GM19351 (cell line): ENCODE results near the gene C10orf90.
"Not testable (repeated sequence)": the region's sequence is repeated elsewhere in the genome, so short reads cannot be mapped to it uniquely, and the experiment has no call there.

Source experiments
- ATAC-seq: cut with Tn5 transposase; IDR thresholded peaks from one replicate; pipeline ENCODE4 v1.9.1; 2021; ENCODE audit warnings: mild to moderate bottlenecking, moderate library complexity; ENCODE audit not compliant: unreplicated experiment

C10orf90 gene

DNA sequence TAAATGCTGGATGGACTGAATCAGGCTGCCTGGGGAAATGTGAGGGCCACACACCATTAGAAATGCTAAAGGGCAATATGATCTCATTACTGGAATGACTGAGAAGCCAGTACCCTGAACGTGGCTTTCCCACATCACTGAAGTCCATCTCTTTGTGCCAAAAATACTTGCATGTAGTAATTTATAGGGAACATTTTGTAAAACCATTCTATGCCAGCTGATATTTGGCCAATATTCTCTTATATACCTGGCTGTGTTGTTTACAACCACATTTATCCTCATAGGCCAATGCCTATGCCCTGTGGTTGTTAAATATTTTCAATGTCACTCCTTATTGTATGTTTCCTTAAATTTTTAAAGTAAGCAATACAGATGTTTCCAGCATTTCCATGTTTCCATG is 111.6 kb downstream of the C10orf90 start:
- ATAC-seq: no peak

DNA sequence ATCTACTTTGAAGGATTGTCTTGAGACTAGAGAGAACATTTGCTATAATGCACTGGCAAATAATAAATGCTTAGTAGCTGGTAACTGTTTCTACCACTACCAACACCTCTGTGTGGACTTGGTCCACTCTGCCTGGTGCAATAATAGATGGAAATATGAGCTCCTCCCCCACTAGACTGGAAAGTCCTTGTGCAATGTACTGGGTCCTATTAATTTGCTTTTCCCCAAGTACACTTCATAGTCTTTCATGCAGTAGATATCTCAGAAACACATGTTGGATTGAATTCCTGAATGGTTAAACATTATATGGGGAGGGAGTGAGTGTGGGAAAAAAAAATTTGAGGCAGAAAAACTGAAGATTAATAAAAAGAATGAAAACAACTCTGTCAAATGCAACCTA is 119.3 kb downstream of the C10orf90 start:
- ATAC-seq: no peak

- not testable (repeated sequence) for ATAC-seq
Observed at GRCh38 chr10:126550586-126550985, 119.9 kb downstream of the C10orf90 start.

DNA sequence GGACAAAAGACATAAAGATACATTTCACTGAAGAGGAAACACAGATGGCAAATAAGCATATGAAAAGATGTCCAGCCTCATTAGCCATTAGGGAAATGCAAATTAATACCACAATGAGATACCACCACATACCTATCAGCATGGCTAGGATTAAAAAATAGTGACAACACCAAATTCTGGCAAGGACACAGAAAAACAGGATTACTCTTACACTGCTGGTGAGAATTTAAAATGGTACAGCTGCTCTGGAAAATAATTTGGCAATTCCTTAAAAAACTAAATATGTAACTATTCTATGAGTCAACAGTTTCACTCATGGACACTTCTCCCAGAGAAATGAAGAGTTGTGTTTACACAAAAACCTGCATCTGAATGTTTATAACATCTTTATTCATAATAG is 121.1 kb downstream of the C10orf90 start:
- ATAC-seq: no peak

- no peak for ATAC-seq
Observed at GRCh38 chr10:126544565-126544964, 125.9 kb downstream of the C10orf90 start.

DNA sequence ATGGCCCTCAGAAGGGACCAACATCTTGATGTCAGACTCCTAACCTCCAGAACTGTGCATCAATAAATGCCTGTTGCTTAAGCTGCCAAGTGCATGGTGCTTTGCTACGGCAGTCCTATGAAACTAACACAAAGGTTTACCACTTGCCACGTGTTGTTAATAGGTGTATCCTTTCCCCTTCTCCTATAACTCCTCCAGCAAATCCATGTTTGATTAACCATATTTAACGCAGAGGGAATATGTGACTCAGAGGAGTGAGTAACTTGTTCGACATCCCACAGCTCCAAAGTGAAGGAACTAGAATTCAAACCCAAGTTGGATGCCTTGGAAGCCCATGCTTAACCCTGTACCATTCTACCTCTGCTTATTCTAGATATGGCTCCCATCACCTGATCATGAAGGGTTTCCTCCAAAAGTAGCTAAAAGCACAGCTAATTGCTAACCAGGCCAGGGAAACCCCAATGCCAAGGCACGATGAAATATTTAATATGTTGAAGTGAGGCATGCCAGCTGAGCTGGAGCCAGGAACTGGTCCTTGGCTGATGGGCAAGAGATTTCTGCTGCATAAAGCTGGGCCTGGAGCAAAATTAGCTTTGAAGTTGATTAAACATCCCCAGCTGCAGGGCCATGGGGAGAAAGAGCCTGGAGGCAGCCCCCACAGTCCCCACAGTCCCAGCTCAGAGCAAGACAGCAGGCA is 131.9 kb downstream of the C10orf90 start:
- no peak for ATAC-seq

DNA sequence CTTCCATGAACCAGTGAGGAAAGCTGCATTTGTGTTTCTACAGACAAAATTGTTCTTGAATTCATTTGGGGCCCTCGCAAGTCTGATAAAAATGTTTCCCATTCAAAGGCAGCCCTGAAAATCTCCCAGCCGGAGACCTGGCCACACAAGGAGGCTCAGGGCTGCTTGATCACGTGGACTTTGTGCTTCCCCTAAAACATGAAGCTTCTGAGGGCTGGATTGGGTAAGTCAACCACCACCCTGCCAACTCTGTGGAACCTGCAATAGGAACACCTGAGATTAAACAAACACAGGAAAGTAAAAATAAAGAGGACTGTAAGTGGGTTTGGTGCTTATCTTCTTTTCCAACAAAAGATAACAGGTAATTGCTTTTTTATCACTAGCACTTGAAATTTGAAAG is 133.8 kb downstream of the C10orf90 start:
- no peak for ATAC-seq

GRCh38 chr10:126536148-126536547 is 134.3 kb downstream of the C10orf90 start:
- ATAC-seq: no peak

GRCh38 chr10:126533644-126534043 is 136.8 kb downstream of the C10orf90 start:
- no peak for ATAC-seq

DNA sequence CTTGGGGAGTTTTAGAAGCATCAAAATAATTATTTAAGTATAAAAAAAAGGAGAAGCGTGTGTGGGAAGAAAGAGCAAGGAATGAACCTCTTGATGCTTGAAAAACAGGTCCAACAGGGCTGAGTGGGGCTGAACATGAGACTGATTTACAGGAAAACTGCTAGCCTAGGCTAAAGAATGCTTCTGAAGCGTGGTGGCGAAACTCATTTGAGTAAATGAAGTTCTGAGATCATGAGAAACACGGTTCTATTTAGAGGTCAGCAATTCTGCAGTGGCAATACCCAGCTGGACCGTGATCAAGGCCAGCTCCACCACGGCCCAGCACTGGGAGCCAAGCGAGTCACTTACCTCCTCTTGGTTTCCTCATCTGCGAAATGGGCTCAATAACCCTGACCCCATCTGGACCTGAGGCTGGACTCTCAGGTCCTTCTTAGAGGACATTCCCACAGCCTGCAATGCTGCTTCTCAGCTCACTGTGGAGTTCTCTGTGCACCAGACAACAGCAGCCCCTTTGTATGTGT is 142.1 kb downstream of the C10orf90 start:
- ATAC-seq: no peak

- ATAC-seq: no peak
Observed at GRCh38 chr10:126527645-126528314, 142.7 kb downstream of the C10orf90 start.

- ATAC-seq: no peak
Observed at GRCh38 chr10:126525326-126525725, 145.2 kb downstream of the C10orf90 start.

GRCh38 chr10:126524526-126524925 is 146.0 kb downstream of the C10orf90 start:
- ATAC-seq: no peak

DNA sequence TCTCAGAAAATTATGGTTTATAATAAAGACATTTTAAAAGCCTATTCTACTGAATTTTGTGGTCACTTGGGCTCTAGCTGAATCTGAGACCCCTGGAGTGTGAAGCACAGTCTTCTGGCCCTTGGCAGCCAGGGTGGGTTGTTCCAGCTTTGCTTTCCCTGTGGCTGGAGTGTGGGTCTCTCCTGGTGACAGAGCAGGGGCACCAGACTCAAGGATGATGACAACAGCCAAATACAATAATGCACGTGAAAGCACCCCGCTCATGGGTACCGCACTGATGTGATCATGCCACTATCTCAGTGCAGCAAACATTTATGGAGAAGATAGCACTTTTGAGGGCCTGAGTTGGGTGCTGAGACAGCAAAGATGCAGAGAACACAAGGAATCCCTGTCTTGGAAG is 147.4 kb downstream of the C10orf90 start:
- ATAC-seq: no peak

DNA sequence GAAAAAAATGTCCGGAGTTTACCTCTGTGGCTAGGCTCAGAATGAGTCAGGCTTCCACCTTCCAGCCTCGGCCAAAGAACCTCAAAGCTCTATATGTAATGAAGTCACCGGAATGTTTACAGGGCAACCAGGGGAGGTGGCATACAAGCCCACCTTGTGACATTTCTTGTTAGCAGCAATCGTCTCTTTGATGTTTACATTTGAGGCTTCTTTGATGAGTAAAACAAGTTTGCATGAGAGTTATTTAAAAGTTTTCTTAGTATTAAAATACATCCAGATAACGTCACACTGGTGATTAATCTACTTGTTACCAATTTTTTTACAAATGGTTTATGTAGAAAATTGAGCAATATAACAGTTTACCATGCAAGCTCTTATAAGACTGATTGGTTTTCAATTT is 149.1 kb downstream of the C10orf90 start:
- ATAC-seq: no peak

- ATAC-seq: no peak
Observed at GRCh38 chr10:126520751-126521317, 149.7 kb downstream of the C10orf90 start.

- ATAC-seq: no peak
Observed at GRCh38 chr10:126519992-126520391, 150.5 kb downstream of the C10orf90 start.

- ATAC-seq: no peak
Observed at GRCh38 chr10:126519185-126519584, 151.3 kb downstream of the C10orf90 start.

- ATAC-seq: no peak
Observed at GRCh38 chr10:126518218-126519080, 152.0 kb downstream of the C10orf90 start.

GRCh38 chr10:126516515-126516914 is 154.0 kb downstream of the C10orf90 start:
- no peak for ATAC-seq

DNA sequence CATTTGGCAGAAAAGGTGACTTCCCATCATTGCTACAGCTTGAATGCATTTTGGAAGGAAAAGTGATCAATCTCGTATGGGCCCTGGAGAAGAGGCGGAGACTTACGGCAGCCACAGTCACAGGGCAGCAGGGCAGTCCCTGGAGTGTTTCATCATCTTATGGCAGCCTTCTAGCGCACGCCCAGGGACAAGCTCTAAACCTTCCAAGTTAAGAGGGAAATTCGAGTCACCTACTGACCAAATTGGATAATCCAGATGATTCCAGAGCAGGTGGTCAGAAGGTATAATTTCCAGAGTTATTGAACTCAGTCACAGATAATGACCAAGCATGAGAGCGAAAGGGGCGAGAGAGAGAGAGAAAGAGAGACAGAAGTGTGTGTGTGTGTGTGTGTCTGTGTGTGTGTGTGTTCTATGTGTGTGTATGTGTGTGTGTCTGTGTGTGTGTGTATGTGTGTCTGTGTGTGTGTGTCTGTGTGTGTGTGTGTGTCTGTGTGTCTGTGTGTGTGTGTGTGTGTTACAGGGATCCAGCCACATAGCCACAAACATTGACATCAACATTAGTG is 158.5 kb downstream of the C10orf90 start:
- no peak for ATAC-seq
